ENCODE results near the gene MAP2K6.

The MAP2K6 gene

GRCh38 chr17:69588316-69588715, 173.8 kb downstream of the MAP2K6 start:
- DNase-seq = no peak

GRCh38 chr17:69588827-69589239, 174.3 kb downstream of the MAP2K6 start:
- no peak for DNase-seq

- DNase-seq = no peak
Measured at GRCh38 chr17:69590671-69591070, 176.2 kb downstream of the MAP2K6 start.

GRCh38 chr17:69592692-69593350, 178.3 kb downstream of the MAP2K6 start:
- no peak for DNase-seq

- no peak for DNase-seq
Measured at GRCh38 chr17:69593351-69593715, 178.8 kb downstream of the MAP2K6 start.

GRCh38 chr17:69593716-69594115, 179.2 kb downstream of the MAP2K6 start:
- DNase-seq = no peak

GRCh38 chr17:69594641-69595040, 180.1 kb downstream of the MAP2K6 start:
- no peak for DNase-seq

GRCh38 chr17:69596141-69596540, 181.6 kb downstream of the MAP2K6 start:
- DNase-seq = no peak

- no peak for DNase-seq
Measured at GRCh38 chr17:69597898-69598692, 183.6 kb downstream of the MAP2K6 start.

GRCh38 chr17:69602972-69603371, 188.5 kb downstream of the MAP2K6 start:
- no peak for DNase-seq
